ENCODE results near the gene HSPA8. TPM values are rescaled to one million over a fixed set of nuclear protein-coding genes. Genes with fewer than 3 reads are reported as not detected.

Gene HSPA8
- total RNA-seq, 2 experiments from 2014 or later = 2,408 to 2,413 TPM

DNA sequence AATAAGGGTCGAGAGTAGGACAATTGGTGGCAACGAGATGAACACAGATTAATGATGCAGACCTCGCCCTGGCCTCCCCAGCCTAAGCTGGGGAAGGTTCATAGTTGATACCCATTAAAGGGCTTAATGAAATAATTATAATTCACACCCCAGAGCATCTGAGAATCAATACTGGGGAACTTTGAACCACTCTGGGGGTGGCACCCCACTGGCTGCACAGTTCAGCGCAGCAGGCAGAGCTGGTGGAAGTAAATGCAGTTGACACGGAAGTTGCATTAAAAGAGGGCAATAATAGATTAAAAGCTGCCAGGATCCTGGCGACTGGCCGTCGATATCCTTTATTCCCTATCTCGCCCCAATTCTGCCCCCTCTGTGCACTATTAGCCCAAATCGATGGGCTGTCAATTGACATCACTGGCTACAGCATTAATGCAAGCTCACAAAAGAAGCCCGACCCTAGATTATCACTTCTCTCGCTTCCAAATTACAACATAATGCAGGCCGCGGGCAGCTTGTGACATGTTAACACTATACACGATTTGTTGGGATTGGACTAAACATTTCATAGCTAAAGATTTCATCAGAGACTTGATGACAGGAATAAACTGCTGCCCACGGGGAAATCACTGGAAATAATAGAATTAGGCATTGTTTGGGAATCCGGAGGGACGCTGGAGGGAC is 14.5 kb downstream of the HSPA8 start:
- DNase-seq (no peak), ATAC-seq (no peak)
- Mint-ChIP-seq H3K9me3 (ENCODE audit: insufficient read depth) (no peaks in the 10 kb centered on the region), H3K4me3 (no peak overlapping the region), H3K27ac (no peak overlapping the region), H3K36me3 (ENCODE audit: low read depth) (no peaks in the 10 kb centered on the region), H3K4me1 (ENCODE audit: low read depth) (no peaks in the 10 kb centered on the region), H3K27me3 (ENCODE audit: low read depth) (no peaks in the 10 kb centered on the region)
- POLR2A ChIA-PET = interaction anchor here (0.6 to 2.5 kb wide), 3 partner anchors 14 to 22 kb away, joined by 3 to 10 read pairs (median 5); partner anchors contain the start of gene HSPA8
- CTCF ChIA-PET = interaction anchor here (0.7 to 2.9 kb wide), 8 partner anchors 8 to 200 kb away, joined by 3 to 11 read pairs (median 4); no protein-coding TSS in a partner anchor

DNA sequence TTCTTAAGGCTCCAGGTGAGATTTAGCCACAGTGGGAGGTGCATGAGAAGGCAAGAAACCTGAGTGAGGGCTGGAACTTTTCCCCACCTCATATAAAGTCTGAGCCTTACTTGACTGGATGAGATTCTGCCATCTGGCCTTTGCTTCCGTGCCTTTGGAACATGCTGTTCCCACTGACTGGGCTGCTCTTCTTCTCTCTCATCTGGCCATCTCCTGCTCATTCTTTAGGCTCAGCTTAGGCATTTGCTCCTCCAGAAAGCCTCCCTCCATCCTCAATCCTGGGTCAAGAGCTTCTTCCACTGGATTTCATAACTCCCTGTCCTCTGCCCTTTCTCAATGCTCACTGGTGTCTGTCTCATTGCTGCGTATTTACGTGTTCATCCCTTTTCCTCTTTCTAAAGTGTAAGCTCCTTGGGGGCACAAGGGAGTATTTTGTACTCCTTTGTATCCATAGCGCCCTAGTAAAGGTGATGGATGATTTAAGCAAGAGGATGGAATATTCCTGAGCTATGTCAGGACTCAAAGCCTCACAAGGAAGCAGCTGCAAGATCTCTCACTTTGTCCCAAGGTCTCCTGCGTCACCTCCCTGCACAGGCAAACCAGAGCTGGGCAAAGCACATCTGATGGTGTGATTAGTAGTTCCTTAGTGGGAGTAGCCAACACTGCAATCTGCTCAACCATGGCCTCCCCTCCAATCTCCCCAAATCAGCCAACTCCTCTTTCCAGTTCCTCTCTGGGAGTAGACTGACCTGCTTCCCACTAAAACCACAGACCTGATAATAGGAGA is 15.3 kb downstream of the HSPA8 start:
- CTCF ChIA-PET = interaction anchor here (0.7 to 2.9 kb wide), 6 partner anchors 8 to 201 kb away, joined by 3 to 11 read pairs (median 8); no protein-coding TSS in a partner anchor
- POLR2A ChIA-PET = interaction anchor here (0.6 to 1.8 kb wide), 3 partner anchors 16 to 25 kb away, joined by 3 to 5 read pairs (median 4); partner anchors contain the start of gene HSPA8
- Mint-ChIP-seq H3K27me3 (ENCODE audit: low read depth) (no peaks in the 10 kb centered on the region), H3K4me1 (ENCODE audit: low read depth) (no peaks in the 10 kb centered on the region), H3K36me3 (ENCODE audit: low read depth) (no peaks in the 10 kb centered on the region), H3K4me3 (no peak overlapping the region), H3K9me3 (ENCODE audit: insufficient read depth) (no peaks in the 10 kb centered on the region), H3K27ac (no peak overlapping the region)
- no peak for DNase-seq
- no peak for ATAC-seq

DNA sequence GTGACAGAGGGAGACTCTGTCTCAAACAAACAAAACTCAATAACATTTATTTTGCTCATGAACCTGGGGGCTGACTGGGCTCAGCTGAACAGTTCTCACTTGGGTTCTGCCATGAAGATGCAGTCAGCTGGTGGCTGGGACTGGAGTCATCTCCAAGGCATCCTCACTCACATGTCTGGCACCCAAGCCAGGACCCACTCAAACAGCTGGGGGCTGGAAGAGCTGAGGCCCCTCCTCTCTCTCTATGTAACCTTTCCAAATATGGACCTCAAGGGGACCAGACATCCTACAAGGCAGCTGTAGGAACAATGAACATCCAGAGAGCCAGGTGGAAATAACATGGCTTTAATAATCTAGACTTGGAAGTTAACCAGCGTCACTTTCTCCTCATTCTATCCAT is 16.8 kb downstream of the HSPA8 start:
- POLR2A ChIA-PET = interaction anchor here (1.3 to 1.4 kb wide), 2 partner anchors 10 to 17 kb away, joined by 3 read pairs; partner anchors contain the start of gene HSPA8

DNA sequence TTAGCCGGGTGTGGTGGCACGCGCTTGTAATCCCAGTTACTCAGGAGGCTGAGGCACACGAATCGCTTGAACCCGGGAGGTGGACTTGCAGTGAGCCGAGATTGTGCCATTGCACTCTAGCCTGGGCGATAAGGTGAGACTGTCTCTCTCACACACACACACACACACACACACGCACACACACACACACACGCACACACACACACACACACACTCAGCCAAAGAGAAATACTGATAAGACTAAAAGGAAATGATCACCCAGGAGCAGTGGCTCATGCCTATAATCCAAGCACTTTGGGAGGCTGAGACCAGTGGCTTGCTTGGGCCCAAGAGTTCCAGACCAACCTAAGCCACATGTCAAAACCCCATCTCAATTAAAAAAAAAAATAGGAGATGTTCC is 20.8 kb downstream of the HSPA8 start:
- no peak overlapping the region for H3K4me3 Mint-ChIP-seq
- H3K9me3 Mint-ChIP-seq (ENCODE audit: insufficient read depth) = no peaks in the 10 kb centered on the region
- no peak overlapping the region for H3K27ac Mint-ChIP-seq
- DNase-seq = no peak
- ChIA-PET CTCF (no interaction called here), POLR2A (no interaction called here)
- no peaks in the 10 kb centered on the region for H3K4me1 Mint-ChIP-seq (ENCODE audit: low read depth)
- no peaks in the 10 kb centered on the region for H3K36me3 Mint-ChIP-seq (ENCODE audit: low read depth)
- H3K27me3 Mint-ChIP-seq (ENCODE audit: low read depth) = peaks cover 2% of the 10 kb centered on the region
- no peak for ATAC-seq

More for the DNA sequence above, 16.8 kb downstream of the HSPA8 start:
- CTCF ChIA-PET = interaction anchor here (1.3 to 2.2 kb wide), 4 partner anchors 9 to 249 kb away, joined by 4 to 11 read pairs (median 6); no protein-coding TSS in a partner anchor
- H3K27me3 Mint-ChIP-seq (ENCODE audit: low read depth) = no peaks in the 10 kb centered on the region
- ATAC-seq (no peak), DNase-seq (no peak)
- H3K9me3 Mint-ChIP-seq (ENCODE audit: insufficient read depth) = no peaks in the 10 kb centered on the region
- no peak overlapping the region for H3K4me3 Mint-ChIP-seq
- H3K27ac Mint-ChIP-seq = no peak overlapping the region
- no peaks in the 10 kb centered on the region for H3K4me1 Mint-ChIP-seq (ENCODE audit: low read depth)
- H3K36me3 Mint-ChIP-seq (ENCODE audit: low read depth) = no peaks in the 10 kb centered on the region

DNA sequence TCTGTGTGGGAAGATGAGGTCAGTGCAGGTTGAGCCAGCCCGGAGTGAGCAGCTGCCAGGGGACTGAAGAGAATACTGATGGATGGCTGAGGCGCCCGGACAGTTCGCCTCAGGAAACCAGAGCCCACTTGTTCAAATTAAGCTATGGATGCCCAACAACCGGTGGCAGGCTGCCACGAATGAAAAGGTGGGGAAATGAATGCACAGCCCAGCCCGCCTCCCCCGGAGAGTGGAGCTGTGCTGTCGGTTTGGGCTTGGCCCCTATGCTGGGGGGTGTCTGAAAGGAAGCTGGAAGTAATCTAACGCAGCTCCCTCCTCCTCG is 21.9 kb downstream of the HSPA8 start:
- no peak overlapping the region for H3K4me3 Mint-ChIP-seq
- H3K27ac Mint-ChIP-seq = no peak overlapping the region
- ChIA-PET POLR2A (interaction anchor here (1.1 kb wide), 1 partner anchor 15 kb away, joined by 3 read pairs; no protein-coding TSS in a partner anchor), CTCF (no interaction called here)
- ATAC-seq = no peak
- peaks cover 2% of the 10 kb centered on the region for H3K27me3 Mint-ChIP-seq (ENCODE audit: low read depth)
- no peak for DNase-seq
- H3K36me3 Mint-ChIP-seq (ENCODE audit: low read depth) = no peaks in the 10 kb centered on the region
- no peaks in the 10 kb centered on the region for H3K9me3 Mint-ChIP-seq (ENCODE audit: insufficient read depth)
- peaks cover under 1% of the 10 kb centered on the region for H3K4me1 Mint-ChIP-seq (ENCODE audit: low read depth)

DNA sequence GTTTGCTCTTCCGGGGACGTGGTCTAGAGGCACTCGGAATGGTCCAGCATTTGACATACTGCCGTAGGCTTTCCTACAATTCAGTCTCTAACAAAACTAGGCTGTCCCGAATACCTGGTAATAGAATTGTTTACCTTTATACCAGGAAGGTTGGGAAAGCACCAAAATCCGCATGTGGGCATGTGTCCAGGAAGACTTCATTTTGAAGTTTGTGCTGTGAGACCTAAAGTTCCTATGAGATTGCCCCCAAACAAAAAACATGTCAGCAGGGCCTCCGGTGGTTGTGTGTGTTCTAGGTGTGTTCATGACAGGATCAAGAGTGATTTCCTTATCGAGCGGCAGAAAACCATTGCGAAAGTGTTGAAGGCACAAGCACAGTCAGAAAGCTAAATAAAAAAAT is 26.1 kb downstream of the HSPA8 start:
- DNase-seq = no peak
- H3K4me1 Mint-ChIP-seq (ENCODE audit: low read depth) = peaks cover 7% of the 10 kb centered on the region
- H3K9me3 Mint-ChIP-seq (ENCODE audit: insufficient read depth) = no peaks in the 10 kb centered on the region
- peaks cover 2% of the 10 kb centered on the region for H3K27me3 Mint-ChIP-seq (ENCODE audit: low read depth)
- H3K36me3 Mint-ChIP-seq (ENCODE audit: low read depth) = no peaks in the 10 kb centered on the region
- ATAC-seq = no peak
- H3K27ac Mint-ChIP-seq = no peak overlapping the region
- ChIA-PET POLR2A (no interaction called here), CTCF (interaction anchor here (1.0 to 1.5 kb wide), 3 partner anchors 13 to 182 kb away, joined by 3 read pairs; no protein-coding TSS in a partner anchor)
- H3K4me3 Mint-ChIP-seq = no peak overlapping the region

DNA sequence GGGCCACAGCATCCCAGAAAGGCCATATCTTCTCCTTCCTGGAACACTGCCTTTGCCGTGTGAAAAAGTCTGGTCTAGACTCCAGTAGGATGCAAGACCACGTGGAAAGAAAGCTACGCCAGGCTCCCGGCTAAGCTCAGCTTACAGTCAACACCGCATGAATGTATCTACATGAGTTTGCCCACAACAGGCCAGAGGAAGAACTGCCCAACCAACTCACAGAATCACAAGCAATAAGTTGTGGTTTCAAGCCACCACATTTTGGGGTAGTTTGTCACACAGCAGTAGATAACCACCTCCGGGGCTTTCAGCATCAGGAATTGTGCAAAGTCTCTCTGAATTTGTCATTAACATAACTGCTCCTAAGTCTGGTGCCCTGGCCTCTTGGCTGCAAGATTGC is 27.3 kb downstream of the HSPA8 start:
- H3K27ac Mint-ChIP-seq = no peak overlapping the region
- ChIA-PET POLR2A (no interaction called here), CTCF (interaction anchor here (0.7 to 3.0 kb wide), 8 partner anchors 12 to 181 kb away, joined by 3 to 16 read pairs (median 8); no protein-coding TSS in a partner anchor)
- H3K36me3 Mint-ChIP-seq (ENCODE audit: low read depth) = no peaks in the 10 kb centered on the region
- no peak overlapping the region for H3K4me3 Mint-ChIP-seq
- no peak for ATAC-seq
- H3K9me3 Mint-ChIP-seq (ENCODE audit: insufficient read depth) = no peaks in the 10 kb centered on the region
- DNase-seq = no peak
- peaks cover 7% of the 10 kb centered on the region for H3K4me1 Mint-ChIP-seq (ENCODE audit: low read depth)
- H3K27me3 Mint-ChIP-seq (ENCODE audit: low read depth) = peaks cover 5% of the 10 kb centered on the region

DNA sequence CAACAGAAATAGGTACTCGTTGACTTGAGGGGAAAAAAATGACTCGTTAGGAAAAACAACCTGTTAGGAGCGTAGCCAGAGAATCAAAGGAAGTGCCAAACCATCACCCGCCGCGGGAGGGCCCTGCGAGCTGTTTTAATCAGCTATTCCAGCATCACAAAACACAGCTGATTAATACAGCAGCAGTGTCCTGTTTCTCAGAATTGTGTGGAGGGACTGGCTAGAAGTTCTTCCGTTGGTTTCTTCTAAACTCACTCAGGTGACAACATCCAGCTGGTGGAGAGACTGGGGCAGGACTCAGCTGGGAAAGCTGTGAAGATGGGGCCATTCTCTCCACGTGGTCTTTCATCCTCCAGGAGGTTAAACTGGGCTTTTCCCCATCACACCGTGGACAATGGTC is 28.0 kb downstream of the HSPA8 start:
- H3K4me1 Mint-ChIP-seq (ENCODE audit: low read depth) = peaks cover 7% of the 10 kb centered on the region
- ATAC-seq = no peak
- CTCF ChIA-PET = interaction anchor here (0.7 to 3.0 kb wide), 10 partner anchors 9 to 181 kb away, joined by 3 to 16 read pairs (median 7); no protein-coding TSS in a partner anchor
- DNase-seq = no peak
- H3K27me3 Mint-ChIP-seq (ENCODE audit: low read depth) = peaks cover 5% of the 10 kb centered on the region
- POLR2A ChIA-PET = no interaction called here
- no peaks in the 10 kb centered on the region for H3K36me3 Mint-ChIP-seq (ENCODE audit: low read depth)
- no peak overlapping the region for H3K4me3 Mint-ChIP-seq
- no peaks in the 10 kb centered on the region for H3K9me3 Mint-ChIP-seq (ENCODE audit: insufficient read depth)
- no peak overlapping the region for H3K27ac Mint-ChIP-seq

DNA sequence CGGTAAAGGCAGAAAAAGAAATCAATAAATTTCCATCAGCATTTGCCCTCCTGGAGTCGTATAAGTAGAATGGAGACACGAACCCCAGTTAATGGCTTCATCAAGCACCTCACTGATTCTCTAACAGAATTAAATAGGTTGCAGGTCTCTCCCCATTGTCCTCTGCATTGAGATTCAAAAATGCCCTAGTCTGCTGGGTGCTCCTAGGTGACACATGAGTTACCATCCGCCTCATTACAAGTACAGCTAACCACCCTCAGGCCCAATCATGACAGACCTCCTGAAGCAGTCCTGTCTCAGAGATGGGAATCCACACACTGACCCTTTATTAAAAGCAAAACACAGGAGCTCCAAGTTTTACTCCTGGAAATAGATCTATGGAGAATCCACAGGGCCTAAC is 31.4 kb downstream of the HSPA8 start:
- ATAC-seq = no peak
- Mint-ChIP-seq H3K27ac (no peak overlapping the region), H3K36me3 (ENCODE audit: low read depth) (no peaks in the 10 kb centered on the region), H3K9me3 (ENCODE audit: insufficient read depth) (no peaks in the 10 kb centered on the region), H3K27me3 (ENCODE audit: low read depth) (peaks cover 5% of the 10 kb centered on the region), H3K4me1 (ENCODE audit: low read depth) (peaks cover 7% of the 10 kb centered on the region), H3K4me3 (no peak overlapping the region)
- ChIA-PET CTCF (interaction anchor here (1.1 to 1.6 kb wide), 5 partner anchors 8 to 177 kb away, joined by 3 to 7 read pairs (median 4); no protein-coding TSS in a partner anchor), POLR2A (no interaction called here)
- no peak for DNase-seq

DNA sequence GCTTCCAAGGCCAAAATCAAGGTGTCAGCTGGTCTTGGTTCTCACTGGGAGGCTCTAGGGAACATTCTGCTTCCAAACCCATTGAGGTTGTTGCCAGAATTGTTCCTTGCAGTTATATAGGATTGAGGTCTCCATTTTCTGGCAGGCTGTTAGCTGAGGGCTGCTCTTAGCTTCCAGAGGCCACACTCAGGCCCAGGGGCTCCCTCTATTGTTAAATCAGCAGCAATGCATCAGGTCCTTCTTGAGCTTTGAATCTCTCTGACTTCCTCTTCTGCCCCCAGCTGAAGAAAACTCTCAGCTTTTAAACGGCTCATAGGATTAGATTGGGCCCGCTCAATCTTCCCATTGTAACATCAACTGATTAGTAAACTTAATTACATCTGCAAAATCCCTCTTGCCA is 41.0 kb downstream of the HSPA8 start:
- ChIA-PET POLR2A (no interaction called here), CTCF (interaction anchor here (0.6 to 7.6 kb wide), 66 partner anchors 10 to 441 kb away, joined by 3 to 152 read pairs (median 4); partner anchors contain the start of gene BSX)
- ATAC-seq (peak; percentile 74), DNase-seq (peak; percentile 53)
- Mint-ChIP-seq H3K4me3 (no peak overlapping the region), H3K27me3 (ENCODE audit: low read depth) (peaks cover 16% of the 10 kb centered on the region), H3K27ac (no peak overlapping the region), H3K9me3 (ENCODE audit: insufficient read depth) (no peaks in the 10 kb centered on the region), H3K4me1 (ENCODE audit: low read depth) (peaks cover 7% of the 10 kb centered on the region), H3K36me3 (ENCODE audit: low read depth) (no peaks in the 10 kb centered on the region)

DNA sequence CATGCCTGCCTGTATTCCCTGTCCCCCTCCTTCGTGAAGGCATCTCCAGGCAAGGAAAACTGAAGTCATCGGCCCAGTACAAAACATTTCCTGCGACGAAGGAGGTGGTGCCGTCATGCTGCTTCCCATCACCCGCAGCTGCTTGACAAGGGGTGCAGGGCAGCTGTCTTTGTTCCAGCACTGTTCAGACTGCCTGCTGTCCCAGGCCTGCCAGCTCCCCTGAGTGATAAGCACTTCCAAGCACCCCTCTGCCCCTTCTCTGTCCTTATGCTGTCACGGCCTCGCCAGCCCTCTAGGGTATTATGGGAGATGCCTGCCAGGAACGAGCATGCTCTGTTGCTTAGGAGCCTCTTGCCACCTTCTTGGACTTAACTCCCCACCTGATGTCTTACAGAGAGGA is 43.2 kb downstream of the HSPA8 start:
- DNase-seq = no peak
- peaks cover 21% of the 10 kb centered on the region for H3K27me3 Mint-ChIP-seq (ENCODE audit: low read depth)
- no peak for ATAC-seq
- H3K9me3 Mint-ChIP-seq (ENCODE audit: insufficient read depth) = no peaks in the 10 kb centered on the region
- H3K4me3 Mint-ChIP-seq = no peak overlapping the region
- H3K36me3 Mint-ChIP-seq (ENCODE audit: low read depth) = no peaks in the 10 kb centered on the region
- no peak overlapping the region for H3K27ac Mint-ChIP-seq
- POLR2A ChIA-PET = no interaction called here
- CTCF ChIA-PET = interaction anchor here (7.6 kb wide), 1 partner anchor 154 kb away, joined by 152 read pairs; no protein-coding TSS in a partner anchor
- peaks cover 7% of the 10 kb centered on the region for H3K4me1 Mint-ChIP-seq (ENCODE audit: low read depth)

DNA sequence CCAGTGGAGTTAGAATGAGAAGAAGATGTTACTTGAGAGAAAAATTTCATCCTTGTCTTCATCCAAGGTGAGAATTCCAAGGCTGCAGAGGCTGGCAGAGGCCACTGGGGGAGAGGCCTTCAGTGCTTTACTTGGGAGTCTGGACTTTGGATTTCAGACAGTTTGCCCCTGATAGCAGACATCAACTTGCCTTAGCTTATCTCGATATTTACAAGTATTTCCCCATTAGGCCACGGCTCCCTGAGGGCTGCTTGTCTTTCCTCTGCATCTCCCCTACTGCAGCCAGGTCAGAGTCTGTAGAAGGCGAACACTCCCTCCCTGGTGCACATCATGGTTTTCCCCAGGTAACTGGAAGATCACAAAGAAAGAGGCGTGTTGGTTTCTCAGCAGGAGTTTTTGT is 50.4 kb downstream of the HSPA8 start:
- ATAC-seq = no peak
- H3K36me3 Mint-ChIP-seq (ENCODE audit: low read depth) = no peaks in the 10 kb centered on the region
- CTCF ChIA-PET = interaction anchor here (1.7 to 3.0 kb wide), 3 partner anchors 9 to 148 kb away, joined by 3 to 11 read pairs (median 9); no protein-coding TSS in a partner anchor
- peaks cover 15% of the 10 kb centered on the region for H3K27me3 Mint-ChIP-seq (ENCODE audit: low read depth)
- H3K4me1 Mint-ChIP-seq (ENCODE audit: low read depth) = no peaks in the 10 kb centered on the region
- DNase-seq = no peak
- H3K27ac Mint-ChIP-seq = no peak overlapping the region
- no peaks in the 10 kb centered on the region for H3K9me3 Mint-ChIP-seq (ENCODE audit: insufficient read depth)
- POLR2A ChIA-PET = no interaction called here
- no peak overlapping the region for H3K4me3 Mint-ChIP-seq

Data from activated CD8-positive, alpha-beta T cell treated with anti-CD3 and anti-CD28 coated beads, Interleukin-2, amount 10 ng/mL, durations not matched to agents 7 days and 5 days (primary cell).